Suprapubic skin (tissue), 4 donors: ENCODE results near the gene TMEM81. TPM values are rescaled to one million over a fixed set of nuclear protein-coding genes. Genes with fewer than 3 reads are reported as not detected.

Experiments used
- DNase-seq, 2 donors: peaks; one replicate each; pipeline ENCODE4 v3.0.0-alpha.2; 2019; ENCODE audit warnings: low spot score in 2 of 2
- H3K27ac ChIP-seq: fragments of 200-600 bp; sonication (generic); one replicate; pipeline ENCODE4 v1.5.1; 2019
- H3K27me3 ChIP-seq: fragments of 200-600 bp; sonication (generic); one replicate; pipeline ENCODE4 v1.5.1; 2019
- H3K36me3 ChIP-seq: fragments of 200-600 bp; sonication (generic); one replicate; pipeline ENCODE4 v1.5.1; 2019
- H3K4me1 ChIP-seq: fragments of 200-600 bp; sonication (generic); one replicate; pipeline ENCODE4 v1.5.1; 2019
- H3K4me3 ChIP-seq: fragments of 200-600 bp; sonication (generic); one replicate; pipeline ENCODE4 v1.5.1; 2019; ENCODE audit warnings: mild to moderate bottlenecking
- H3K9me3 ChIP-seq: fragments of 200-600 bp; sonication (generic); one replicate; pipeline ENCODE4 v1.5.1; 2019
- CTCF ChIP-seq, 2 donors: fragments of 200-600 bp in 1 of 2; fragments of 450-650 bp in 1 of 2; sonication (generic) in 1 of 2; IDR thresholded peaks; one replicate each; pipeline ENCODE4 v1.5.1; 2016 to 2019; ENCODE audit warnings: antibody characterized with exemption in 2 of 2, mild to moderate bottlenecking in 1 of 2, moderate library complexity in 1 of 2
- EP300 ChIP-seq: sonication (generic); formaldehyde crosslinking; IDR thresholded peaks from one replicate; pipeline ENCODE4 v1.6.1; 2017; ENCODE audit warnings: antibody characterized with exemption
- POLR2A ChIP-seq, 2 donors: fragments of 450-650 bp; IDR thresholded peaks; one replicate each; pipeline ENCODE4 v1.6.1; 2017; ENCODE audit warnings: antibody characterized with exemption in 2 of 2, mild to moderate bottlenecking in 2 of 2, moderate library complexity in 2 of 2
- POLR2AphosphoS5 ChIP-seq, 3 donors: sonication (generic); formaldehyde crosslinking; IDR thresholded peaks; one replicate each; pipeline ENCODE4 v1.6.1; 2017; ENCODE audit warnings: antibody characterized with exemption in 3 of 3
- WGBS: methylation state at CpG from one replicate; pipeline ENCODE4 v1.1.5; 2018; 5-methylcytosine and 5-hydroxymethylcytosine counted together
- total RNA-seq, 4 donors: library from RNA; depleted of rRNA; stranded (reverse); fragments of >200 nt; gene quantifications; one replicate each; pipeline ENCODE4 v1.1.0, GENCODE V29; 2016

TMEM81 gene
- total RNA-seq, 4 donors from 2014 or later: 0.76 to 4.7 (median 2.8) TPM

DNA sequence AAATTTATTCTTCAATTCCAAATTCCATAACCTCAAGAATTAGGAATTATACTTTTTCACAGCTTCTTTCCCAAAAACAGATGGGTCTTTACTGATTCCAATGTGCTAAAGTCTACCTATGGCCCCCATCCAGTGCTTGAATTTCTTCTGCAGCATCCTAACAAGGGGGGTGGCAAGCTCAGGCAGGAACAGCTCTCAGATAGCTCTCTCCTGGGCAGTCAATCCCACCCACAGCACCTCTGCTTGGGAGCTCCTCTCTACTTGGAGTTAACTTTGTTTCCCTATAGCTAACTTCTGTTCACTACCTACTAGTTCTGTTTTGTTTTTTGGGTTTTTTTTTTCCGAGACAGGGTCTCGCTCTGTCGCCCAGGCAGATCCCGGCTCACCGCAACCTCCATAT, 25.5 kb upstream of the TMEM81 start:
- TF ChIP-seq CTCF (IDR thresholded peaks at IDR 0.05) (no peak), POLR2AphosphoS5 (IDR thresholded peaks at IDR 0.05) (no peak), POLR2A (IDR thresholded peaks at IDR 0.05) (no peak), EP300 (no peak)
- no peak overlapping the region for H3K4me3 ChIP-seq
- no peaks in the 10 kb centered on the region for H3K9me3 ChIP-seq
- no peak for DNase-seq
- no peaks in the 10 kb centered on the region for H3K27me3 ChIP-seq
- no peak overlapping the region for H3K27ac ChIP-seq
- peaks cover 77% of the 10 kb centered on the region for H3K36me3 ChIP-seq
- H3K4me1 ChIP-seq: no peaks in the 10 kb centered on the region
- 99% methylated on average over 5 of the region's 5 CpGs for WGBS

DNA sequence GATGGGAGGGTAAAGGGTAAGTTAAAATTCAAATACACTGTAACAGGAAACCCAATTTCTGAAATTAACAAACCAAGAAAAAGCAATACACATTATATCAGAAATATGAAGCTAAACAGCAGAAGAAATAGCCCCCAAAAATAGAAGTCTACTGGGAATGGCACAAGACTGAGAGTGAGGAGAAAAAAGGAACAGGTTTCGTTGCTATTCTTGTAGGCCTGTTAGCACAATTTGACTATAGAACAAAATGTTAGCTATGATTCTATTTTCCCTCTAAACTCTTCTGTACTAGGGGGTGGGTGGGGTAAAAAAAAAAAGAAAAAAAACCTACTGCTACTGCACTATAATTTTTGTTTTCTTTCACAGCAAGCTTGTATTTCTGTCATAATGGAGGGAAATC, 25.0 kb upstream of the TMEM81 start:
- TF ChIP-seq EP300 (no peak), CTCF (IDR thresholded peaks at IDR 0.05) (no peak), POLR2A (IDR thresholded peaks at IDR 0.05) (no peak), POLR2AphosphoS5 (IDR thresholded peaks at IDR 0.05) (no peak)
- DNase-seq: no peak
- Histone ChIP-seq H3K27me3 (no peaks in the 10 kb centered on the region), H3K4me3 (no peak overlapping the region), H3K27ac (no peak overlapping the region), H3K36me3 (peaks cover 77% of the 10 kb centered on the region), H3K4me1 (no peaks in the 10 kb centered on the region), H3K9me3 (no peaks in the 10 kb centered on the region)
- WGBS: 92% methylated on average over 1 of the region's 1 CpG

- Histone ChIP-seq H3K27me3 (no peaks in the 10 kb centered on the region), H3K4me3 (no peak overlapping the region), H3K27ac (no peak overlapping the region), H3K36me3 (peaks cover 79% of the 10 kb centered on the region), H3K4me1 (no peaks in the 10 kb centered on the region), H3K9me3 (no peaks in the 10 kb centered on the region)
- TF ChIP-seq EP300 (no peak), POLR2AphosphoS5 (IDR thresholded peaks at IDR 0.05) (no peak), POLR2A (IDR thresholded peaks at IDR 0.05) (no peak), CTCF (IDR thresholded peaks at IDR 0.05) (no peak)
- no peak for DNase-seq
- 89% methylated on average over 4 of the region's 4 CpGs for WGBS
Observed at GRCh38 chr1:205108464-205108863, 24.2 kb upstream of the TMEM81 start.

GRCh38 chr1:205107327-205107726, 23.1 kb upstream of the TMEM81 start:
- Histone ChIP-seq H3K27me3 (no peaks in the 10 kb centered on the region), H3K9me3 (no peaks in the 10 kb centered on the region), H3K36me3 (peaks cover 84% of the 10 kb centered on the region), H3K4me3 (no peak overlapping the region), H3K4me1 (no peaks in the 10 kb centered on the region), H3K27ac (no peak overlapping the region)
- no peak for DNase-seq
- TF ChIP-seq EP300 (no peak), POLR2A (IDR thresholded peaks at IDR 0.05) (no peak), CTCF (IDR thresholded peaks at IDR 0.05) (no peak), POLR2AphosphoS5 (IDR thresholded peaks at IDR 0.05) (no peak)
- WGBS: 95% methylated on average over 4 of the region's 4 CpGs

- Histone ChIP-seq H3K4me1 (no peaks in the 10 kb centered on the region), H3K36me3 (peaks cover 91% of the 10 kb centered on the region), H3K27me3 (no peaks in the 10 kb centered on the region), H3K4me3 (no peak overlapping the region), H3K9me3 (no peaks in the 10 kb centered on the region), H3K27ac (no peak overlapping the region)
- WGBS: 96% methylated on average over 3 of the region's 3 CpGs
- no peak for DNase-seq
- TF ChIP-seq POLR2AphosphoS5 (IDR thresholded peaks at IDR 0.05) (no peak), CTCF (IDR thresholded peaks at IDR 0.05) (no peak), POLR2A (IDR thresholded peaks at IDR 0.05) (no peak), EP300 (no peak)
Observed at GRCh38 chr1:205102404-205102803, 18.1 kb upstream of the TMEM81 start.
